ENCODE data around the gene C9orf43.
"Not testable (repeated sequence)": the region's sequence is repeated elsewhere in the genome, so short reads cannot be mapped to it uniquely, and the experiment has no call there.

The C9orf43 gene

GRCh38 chr9:113425072-113425471, 14.5 kb downstream of the C9orf43 start:
- no peak for DNase-seq

- no peak for DNase-seq
Measured at GRCh38 chr9:113426701-113427100, 16.2 kb downstream of the C9orf43 start.

DNA sequence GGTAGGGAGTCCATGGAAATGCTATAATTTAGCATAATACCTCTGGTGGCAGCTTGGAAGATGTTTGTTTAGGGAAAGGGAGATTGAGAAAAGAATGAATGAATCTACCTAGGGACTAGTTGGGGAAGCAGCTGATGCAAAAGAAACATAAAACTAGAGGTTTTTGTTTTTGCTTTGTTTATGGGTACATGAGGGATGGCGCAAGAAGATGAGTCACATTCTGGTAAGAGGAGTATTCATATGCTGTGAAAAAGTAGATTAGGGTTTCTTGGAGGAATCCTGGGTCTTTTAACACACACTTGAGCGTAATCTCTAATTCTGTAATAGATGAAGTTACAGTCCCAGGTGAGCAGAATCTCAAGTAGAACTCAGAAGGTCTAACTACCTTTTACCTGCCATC, 17.1 kb downstream of the C9orf43 start:
- no peak for DNase-seq

GRCh38 chr9:113428062-113428615, 17.6 kb downstream of the C9orf43 start:
- no peak for DNase-seq

GRCh38 chr9:113431191-113431590, 20.6 kb downstream of the C9orf43 start:
- no peak for DNase-seq

DNA sequence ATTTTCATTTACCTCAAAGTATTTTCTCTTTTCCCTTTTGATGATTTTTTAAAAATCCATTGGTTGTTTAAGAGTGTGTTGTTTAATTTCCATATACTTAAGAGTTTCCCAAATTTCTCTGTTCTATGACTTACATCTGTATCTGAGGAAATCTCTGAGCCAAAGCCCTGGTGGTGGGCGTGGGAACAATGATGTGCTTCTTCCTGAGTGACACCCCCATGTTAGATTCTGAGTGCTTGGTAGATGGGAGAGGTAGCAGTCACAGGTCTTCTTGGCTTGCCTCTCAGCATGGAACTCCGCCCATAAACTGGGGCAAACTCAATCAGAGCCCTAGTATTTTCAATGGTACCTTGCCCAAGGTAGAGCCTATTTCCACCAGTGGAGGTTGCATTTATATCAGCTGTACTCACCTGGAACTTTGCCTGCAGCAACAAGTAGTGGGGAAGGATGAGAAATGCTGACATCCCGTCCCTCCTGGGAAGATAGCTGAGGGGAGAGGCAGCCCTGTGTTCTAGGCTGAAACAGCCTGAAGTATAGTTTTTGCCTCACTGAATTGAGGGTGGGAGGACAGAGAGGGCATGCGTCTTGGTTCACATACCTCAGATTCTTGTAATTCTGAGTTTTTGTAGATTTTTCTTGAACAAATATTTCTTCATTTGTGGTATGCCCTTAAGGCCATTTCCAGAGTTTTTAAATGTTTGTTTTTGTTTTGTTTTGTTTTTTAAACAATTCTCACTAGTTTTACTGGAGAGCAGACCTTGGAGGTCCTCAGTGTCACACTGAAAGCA, 26.4 kb downstream of the C9orf43 start:
- no peak for DNase-seq

DNA sequence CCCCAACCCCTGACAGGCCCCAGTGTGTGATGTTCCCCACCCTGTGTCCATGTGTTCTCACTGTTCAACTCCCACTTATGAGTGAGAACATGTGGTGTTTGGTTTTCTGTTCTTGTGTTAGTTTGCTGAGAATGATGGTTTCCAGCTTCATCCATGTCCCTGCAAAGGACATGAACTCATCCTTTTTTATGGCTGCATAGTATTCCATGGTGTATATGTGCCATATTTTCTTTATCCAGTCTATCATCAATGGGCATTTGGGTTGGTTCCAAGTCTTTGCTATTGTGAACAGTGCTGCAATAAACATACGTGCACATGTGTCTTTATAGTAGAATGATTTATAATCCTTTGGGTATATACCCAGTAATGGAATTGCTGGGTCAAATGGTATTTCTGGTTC, 27.2 kb downstream of the C9orf43 start:
- DNase-seq = not testable (repeated sequence)

- no peak for DNase-seq
Measured at GRCh38 chr9:113444736-113445135, 34.2 kb downstream of the C9orf43 start.

GRCh38 chr9:113446323-113446740, 35.8 kb downstream of the C9orf43 start:
- DNase-seq = peak; percentile 63

- no peak for DNase-seq
Measured at GRCh38 chr9:113449376-113449775, 38.8 kb downstream of the C9orf43 start.

DNA sequence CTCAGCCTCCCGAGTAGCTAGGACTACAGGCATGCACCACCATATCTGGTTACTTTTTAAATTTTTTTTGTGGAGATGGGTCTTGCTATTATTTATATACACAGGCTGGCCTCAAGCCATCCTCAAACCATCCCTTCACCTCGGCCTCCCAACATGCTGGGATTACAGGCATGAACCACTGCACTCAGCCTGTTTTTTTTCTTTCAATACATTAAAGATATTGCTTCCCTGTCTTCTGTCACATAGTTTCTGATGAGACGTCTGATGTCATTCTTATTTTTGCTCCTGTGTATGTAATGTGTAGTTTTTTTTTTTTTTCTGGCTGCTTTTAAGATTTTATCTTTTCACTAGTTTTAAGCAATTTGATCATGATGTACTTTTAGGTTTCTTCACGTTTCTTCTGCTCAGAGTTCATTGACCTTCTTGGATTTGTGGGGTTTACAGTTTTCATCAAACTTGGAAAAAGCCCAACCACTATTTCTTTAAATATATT, 41.6 kb downstream of the C9orf43 start:
- DNase-seq = no peak

GRCh38 chr9:113454914-113455761, 44.6 kb downstream of the C9orf43 start:
- peak; percentile 52 for DNase-seq

GRCh38 chr9:113456235-113456634, 45.7 kb downstream of the C9orf43 start:
- no peak for DNase-seq

GRCh38 chr9:113461285-113461684, 50.7 kb downstream of the C9orf43 start:
- no peak for DNase-seq

GRCh38 chr9:113461943-113462342, 51.4 kb downstream of the C9orf43 start:
- DNase-seq = no peak

DNA sequence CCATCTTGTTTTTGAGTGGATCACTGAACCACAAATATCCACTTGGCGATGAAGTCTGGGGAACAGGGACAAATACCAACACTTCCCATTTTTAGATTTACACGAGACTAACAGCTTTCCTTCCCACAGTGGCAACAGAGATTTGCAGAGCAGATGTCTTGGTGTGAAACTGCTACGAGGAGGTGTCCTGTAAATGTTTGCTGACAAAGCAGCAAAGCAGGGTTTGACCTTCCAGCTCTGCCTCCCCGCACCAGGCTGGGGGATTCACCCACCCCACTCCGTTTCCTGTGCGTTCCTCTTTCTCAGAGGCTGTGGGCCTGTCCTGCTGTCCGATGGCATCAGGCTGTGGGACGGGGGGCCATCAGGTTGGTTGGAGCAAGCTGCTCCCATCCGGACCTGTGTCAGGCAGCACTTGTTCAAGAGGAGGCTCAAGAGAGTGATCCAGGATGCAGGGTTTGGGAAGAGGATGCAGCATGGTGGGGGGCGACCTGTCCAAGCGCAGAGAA, 52.3 kb downstream of the C9orf43 start:
- no peak for DNase-seq

DNA sequence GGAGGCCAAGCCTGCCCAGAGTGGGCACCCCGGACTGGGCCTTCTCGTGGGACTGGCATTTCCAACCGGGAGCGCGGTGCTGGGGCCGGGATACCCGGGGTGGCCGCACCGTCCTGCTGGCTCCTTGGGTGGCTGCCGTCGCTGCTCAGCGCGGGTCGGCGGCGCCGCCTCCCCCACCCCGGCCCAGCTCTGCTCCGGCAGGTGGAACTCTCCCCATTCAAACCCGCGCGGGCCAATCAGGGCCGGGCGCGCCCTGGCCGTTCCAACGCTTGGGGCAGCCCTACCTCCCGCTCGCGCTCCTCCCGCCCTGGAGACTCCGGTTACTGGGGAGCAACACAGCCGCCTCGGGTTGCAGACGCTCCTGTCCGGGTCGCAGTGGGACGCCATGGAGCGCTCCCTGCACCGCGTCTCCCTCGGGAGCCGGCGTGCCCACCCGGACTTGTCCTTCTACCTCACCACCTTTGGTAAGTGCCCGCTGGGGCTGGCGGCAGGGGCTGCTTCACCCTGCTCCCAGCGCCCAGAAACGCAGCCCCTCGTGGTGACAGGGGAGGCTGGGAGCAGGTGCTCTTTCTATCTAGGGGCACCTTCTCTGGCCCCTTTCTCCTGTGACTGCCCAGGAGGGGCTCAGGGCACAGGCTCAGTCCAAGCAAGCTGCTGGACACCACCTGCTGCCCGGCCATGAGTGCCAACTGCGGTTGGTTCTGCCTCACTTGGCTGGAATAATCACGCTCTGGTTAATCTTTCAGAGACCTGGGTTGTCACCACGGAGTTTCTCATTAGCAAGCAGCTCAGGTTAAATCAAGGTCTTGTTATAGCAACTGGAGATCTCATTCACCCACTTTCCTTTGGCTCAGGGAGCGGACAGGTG, 53.1 kb downstream of the C9orf43 start, which contains the start of gene RGS3:
Gene RGS3, plus strand, starts transcription at position 310 of the 868 bp plus-strand sequence. Its CDS starts 76 bp downstream, at position 386.
- DNase-seq = peak; percentile 80

DNA sequence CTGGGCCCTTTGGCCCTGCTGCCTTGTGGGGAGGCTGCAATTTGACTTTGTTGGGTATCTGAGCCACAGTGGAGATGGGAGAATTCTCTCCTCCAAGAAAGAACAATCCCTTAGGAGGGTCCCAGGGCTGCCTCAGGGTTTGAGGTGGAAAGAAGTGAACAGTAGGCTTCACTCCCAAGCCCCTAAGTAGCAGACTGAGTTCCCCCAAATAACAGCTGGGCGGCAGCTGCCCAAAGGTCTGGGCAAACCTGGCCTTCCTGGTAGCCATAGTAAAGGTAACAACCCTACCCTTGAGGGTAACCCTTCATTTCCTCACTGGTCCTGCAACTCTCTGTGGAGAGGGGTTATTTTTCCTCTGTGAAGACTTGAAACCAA, 53.7 kb downstream of the C9orf43 start:
- no peak for DNase-seq

- DNase-seq = no peak
Measured at GRCh38 chr9:113465599-113466140, 55.1 kb downstream of the C9orf43 start.

GRCh38 chr9:113467183-113467582, 56.6 kb downstream of the C9orf43 start:
- DNase-seq = no peak

GRCh38 chr9:113468716-113469448, 58.3 kb downstream of the C9orf43 start:
- DNase-seq = peak; percentile 9
